ENCODE results near the gene BCL6.

DNA sequence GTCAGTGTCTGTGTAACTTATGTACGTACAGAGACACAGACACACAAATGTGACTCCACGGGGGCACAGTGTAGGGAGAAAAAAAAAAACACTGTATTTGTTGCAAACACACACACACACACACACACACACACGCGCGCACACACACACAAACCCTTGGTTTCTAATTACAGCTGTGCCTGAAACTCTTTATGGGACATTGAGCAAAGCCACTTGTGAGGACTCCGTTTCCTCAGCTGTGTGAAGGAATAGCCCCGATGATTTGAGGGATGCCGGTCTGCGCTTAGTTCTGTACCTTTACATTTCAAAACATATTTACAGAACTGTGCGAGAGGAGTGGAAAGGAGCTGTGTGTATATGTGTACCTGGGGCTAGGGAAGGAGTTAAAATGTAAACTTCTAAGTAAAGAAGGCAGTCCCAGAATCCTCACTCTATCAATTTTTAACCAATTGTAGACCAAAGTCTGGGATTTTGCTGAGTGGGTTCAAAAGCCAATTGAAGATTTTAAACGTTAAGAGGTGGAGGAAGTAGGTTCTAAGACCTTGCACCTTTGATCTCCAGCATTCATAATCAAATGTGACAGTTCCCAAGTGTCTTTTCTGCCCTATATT is 5.3 kb upstream of the BCL6 start:
- TF ChIP-seq CREB5 (CRISPR knock-in tag; IDR thresholded peaks at IDR 0.05; ENCODE audit: low read depth) (no peak), POU6F1 (CRISPR knock-in tag; IDR thresholded peaks at IDR 0.05; ENCODE audit: borderline replicate concordance, low read depth) (no peak), ARNTL (CRISPR knock-in tag; IDR thresholded peaks at IDR 0.05; ENCODE audit: borderline replicate concordance, low read depth) (no peak), ZFP3 (CRISPR knock-in tag; IDR thresholded peaks at IDR 0.05) (no peak), TOX (CRISPR knock-in tag; IDR thresholded peaks at IDR 0.05; ENCODE audit: borderline replicate concordance) (no peak), ZC3H10 (CRISPR knock-in tag; IDR thresholded peaks at IDR 0.05) (no peak)
- TF ChIP-seq, protein P1, sequence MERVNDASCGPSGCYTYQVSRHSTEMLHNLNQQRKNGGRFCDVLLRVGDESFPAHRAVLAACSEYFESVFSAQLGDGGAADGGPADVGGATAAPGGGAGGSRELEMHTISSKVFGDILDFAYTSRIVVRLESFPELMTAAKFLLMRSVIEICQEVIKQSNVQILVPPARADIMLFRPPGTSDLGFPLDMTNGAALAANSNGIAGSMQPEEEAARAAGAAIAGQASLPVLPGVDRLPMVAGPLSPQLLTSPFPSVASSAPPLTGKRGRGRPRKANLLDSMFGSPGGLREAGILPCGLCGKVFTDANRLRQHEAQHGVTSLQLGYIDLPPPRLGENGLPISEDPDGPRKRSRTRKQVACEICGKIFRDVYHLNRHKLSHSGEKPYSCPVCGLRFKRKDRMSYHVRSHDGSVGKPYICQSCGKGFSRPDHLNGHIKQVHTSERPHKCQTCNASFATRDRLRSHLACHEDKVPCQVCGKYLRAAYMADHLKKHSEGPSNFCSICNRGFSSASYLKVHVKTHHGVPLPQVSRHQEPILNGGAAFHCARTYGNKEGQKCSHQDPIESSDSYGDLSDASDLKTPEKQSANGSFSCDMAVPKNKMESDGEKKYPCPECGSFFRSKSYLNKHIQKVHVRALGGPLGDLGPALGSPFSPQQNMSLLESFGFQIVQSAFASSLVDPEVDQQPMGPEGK (CRISPR knock-in tag; IDR thresholded peaks at IDR 0.05; ENCODE audit: borderline replicate concordance): no peak
- TF ChIP-seq, protein P2, sequence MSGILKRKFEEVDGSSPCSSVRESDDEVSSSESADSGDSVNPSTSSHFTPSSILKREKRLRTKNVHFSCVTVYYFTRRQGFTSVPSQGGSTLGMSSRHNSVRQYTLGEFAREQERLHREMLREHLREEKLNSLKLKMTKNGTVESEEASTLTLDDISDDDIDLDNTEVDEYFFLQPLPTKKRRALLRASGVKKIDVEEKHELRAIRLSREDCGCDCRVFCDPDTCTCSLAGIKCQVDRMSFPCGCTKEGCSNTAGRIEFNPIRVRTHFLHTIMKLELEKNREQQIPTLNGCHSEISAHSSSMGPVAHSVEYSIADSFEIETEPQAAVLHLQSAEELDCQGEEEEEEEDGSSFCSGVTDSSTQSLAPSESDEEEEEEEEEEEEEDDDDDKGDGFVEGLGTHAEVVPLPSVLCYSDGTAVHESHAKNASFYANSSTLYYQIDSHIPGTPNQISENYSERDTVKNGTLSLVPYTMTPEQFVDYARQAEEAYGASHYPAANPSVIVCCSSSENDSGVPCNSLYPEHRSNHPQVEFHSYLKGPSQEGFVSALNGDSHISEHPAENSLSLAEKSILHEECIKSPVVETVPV (CRISPR knock-in tag; IDR thresholded peaks at IDR 0.05): no peak
- TF ChIP-seq, protein P3, sequence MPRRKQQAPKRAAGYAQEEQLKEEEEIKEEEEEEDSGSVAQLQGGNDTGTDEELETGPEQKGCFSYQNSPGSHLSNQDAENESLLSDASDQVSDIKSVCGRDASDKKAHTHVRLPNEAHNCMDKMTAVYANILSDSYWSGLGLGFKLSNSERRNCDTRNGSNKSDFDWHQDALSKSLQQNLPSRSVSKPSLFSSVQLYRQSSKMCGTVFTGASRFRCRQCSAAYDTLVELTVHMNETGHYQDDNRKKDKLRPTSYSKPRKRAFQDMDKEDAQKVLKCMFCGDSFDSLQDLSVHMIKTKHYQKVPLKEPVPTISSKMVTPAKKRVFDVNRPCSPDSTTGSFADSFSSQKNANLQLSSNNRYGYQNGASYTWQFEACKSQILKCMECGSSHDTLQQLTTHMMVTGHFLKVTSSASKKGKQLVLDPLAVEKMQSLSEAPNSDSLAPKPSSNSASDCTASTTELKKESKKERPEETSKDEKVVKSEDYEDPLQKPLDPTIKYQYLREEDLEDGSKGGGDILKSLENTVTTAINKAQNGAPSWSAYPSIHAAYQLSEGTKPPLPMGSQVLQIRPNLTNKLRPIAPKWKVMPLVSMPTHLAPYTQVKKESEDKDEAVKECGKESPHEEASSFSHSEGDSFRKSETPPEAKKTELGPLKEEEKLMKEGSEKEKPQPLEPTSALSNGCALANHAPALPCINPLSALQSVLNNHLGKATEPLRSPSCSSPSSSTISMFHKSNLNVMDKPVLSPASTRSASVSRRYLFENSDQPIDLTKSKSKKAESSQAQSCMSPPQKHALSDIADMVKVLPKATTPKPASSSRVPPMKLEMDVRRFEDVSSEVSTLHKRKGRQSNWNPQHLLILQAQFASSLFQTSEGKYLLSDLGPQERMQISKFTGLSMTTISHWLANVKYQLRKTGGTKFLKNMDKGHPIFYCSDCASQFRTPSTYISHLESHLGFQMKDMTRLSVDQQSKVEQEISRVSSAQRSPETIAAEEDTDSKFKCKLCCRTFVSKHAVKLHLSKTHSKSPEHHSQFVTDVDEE (CRISPR knock-in tag; IDR thresholded peaks at IDR 0.05): no peak
